Measurements from ENCODE around the gene CISH. TPM values are rescaled to one million over a fixed set of nuclear protein-coding genes. Genes with fewer than 3 reads are reported as not detected.

The CISH gene
- total RNA-seq, 2 donors from 2014 or later = 14.4 to 19.9 TPM

GRCh38 chr3:50617096-50617791 lies 5.7 kb upstream of the CISH start, which contains the start of gene MAPKAPK3:
MAPKAPK3 (plus strand) TSS chr3:50617151; CDS start chr3:50617566, 415 bp downstream.
- ATAC-seq (peak; percentile 63), DNase-seq (peak; percentile 61 to 73)
- intact Hi-C loops (cut with DNase I, micrococcal nuclease) = loop anchor here in 1 of 2 donors (5.0 kb wide), 1 partner anchor 770 kb away; the partner anchor contains the start of gene MANF

DNA sequence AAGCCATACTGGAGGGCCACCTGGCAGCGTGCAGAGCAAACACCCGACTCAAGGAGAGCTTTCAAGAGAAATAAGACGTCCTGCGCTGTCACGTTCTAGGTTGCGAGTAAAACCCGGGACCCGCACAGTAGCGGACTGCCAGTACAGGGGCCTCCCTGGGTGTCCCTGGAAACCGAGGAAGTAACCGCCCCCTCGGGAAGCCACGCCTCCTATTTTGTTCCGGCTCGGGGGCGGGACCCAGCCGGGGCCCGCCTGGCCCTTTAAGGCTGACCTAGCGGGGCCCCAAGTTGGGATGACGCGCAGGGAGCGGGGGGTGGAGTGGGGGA lies 5.2 kb upstream of the CISH start:
- peak; percentile 75 for ATAC-seq
- intact Hi-C loops (cut with DNase I, micrococcal nuclease) = loop anchor here in 1 of 2 donors (5.0 kb wide), 1 partner anchor 771 kb away; the partner anchor contains the start of gene MANF

DNA sequence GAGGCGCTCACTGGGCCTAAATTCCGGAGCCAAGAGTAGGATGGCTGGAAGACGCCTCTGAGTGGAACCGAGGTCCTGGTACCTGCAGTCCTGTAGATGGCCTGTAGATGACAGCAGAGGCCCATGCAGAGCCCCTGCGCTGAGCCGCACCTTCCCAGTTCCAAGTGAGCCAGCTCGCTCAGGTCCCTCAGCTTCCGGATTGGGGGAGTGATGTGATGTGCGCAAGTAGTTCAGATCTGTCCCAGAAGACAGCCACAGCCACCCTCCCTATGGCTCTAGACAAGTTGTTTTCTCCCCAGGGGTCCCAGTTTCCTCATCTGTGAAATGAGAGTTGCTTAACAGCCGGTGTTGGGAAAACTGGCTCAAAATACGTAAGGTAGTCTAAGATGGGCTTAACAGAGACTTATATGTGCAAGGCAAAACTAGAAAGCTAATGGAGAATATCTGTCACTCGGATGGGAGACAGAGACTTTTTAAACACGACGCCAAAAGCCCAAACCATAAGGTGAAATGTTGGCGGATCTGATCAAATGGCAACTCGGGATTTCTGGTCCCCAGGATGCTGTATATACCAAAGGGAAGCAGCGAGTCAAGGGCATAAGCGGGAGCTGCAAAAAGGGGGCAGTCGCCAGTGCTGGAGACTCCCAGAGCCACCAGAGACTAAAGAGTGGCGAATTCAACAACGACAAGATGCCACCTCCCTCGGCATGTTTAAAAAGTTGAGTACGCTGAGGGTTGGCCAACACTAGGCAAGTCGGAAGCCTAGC lies 4.6 kb upstream of the CISH start:
- DNase-seq = peak; percentile 87 to 90
- ATAC-seq = peak; percentile 49
- intact Hi-C loops (cut with DNase I, micrococcal nuclease) = loop anchor here in 1 of 2 donors (5.0 kb wide), 1 partner anchor 771 kb away; the partner anchor contains the start of gene MANF

More for the DNA sequence above, 5.2 kb upstream of the CISH start:
- DNase-seq = peak; percentile 94 to 97

DNA sequence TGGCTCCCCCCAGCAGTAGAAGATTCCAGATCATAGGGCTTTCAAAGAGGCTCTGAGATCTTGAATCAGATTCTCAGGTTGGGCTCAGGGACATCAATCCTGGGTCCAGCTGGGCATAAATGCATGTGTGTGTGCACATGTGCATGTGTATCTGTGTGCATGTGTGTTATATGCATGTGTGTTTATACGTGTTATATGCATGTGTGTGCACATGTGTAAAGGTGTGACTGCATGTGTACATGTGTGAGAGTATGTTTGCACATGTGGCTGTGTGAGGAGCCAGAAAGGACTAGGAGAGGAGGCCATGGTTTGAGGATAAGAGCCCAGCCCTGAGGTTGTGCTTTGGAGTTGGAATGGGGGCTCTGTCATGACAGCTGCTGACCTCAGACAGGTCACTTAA lies 3.6 kb upstream of the CISH start:
- ATAC-seq (no peak), DNase-seq (no peak)
- intact Hi-C loops (cut with DNase I, micrococcal nuclease) = loop anchor here in 1 of 2 donors (2.0 to 5.0 kb wide), 2 partner anchors 42 to 772 kb away; partner anchors contain the start of gene MANF

DNA sequence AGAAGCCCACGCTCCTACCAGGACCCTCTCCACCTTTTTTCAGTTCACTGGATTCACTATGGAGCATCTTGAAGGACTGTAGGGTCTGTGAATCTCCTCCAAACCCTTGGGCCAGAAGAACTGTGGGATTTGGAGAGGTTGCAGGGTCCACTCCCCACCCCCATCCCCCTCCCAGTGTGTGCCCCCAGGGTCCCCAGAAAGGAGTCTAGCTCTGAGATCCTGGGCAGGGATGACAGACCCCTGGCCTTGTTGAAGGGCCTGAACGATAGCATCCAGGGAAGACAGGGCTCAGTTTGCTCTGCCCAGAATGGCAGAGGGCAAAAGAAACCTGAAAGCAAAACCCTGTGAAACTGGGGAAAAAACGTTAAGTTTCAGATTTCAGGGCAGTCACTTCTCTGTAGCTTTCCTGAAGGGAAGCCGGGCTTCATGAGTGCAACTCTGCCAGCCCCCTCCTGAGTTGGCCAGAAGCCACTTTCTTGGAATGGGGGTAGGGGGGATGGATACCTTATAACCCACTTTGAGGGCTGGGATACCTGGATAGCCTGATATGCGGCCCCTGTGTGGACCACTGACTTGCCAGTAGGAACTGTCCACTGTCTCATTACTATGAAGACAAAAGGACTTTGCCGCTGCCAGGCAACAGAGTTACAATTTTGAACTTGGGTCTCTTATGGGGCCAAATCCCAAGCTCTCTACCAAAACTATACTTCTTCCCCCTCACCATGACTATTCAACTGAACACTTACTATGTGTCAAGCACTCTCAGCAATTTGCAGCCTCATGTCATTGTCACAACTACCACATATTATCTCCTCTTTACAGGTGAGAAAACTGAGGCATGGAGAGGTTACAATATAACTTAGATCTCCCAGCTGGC lies 1.6 kb upstream of the CISH start:
- intact Hi-C loops (cut with DNase I, micrococcal nuclease) = loop anchor here in 1 of 2 donors (5.0 kb wide), 1 partner anchor 41 kb away; no protein-coding TSS in a partner anchor
- DNase-seq = no peak
- no peak for ATAC-seq

GRCh38 chr3:50612234-50612882 lies 784 bp upstream of the CISH start:
- DNase-seq (no peak), ATAC-seq (no peak)
- intact Hi-C loops (cut with DNase I, micrococcal nuclease) = loop anchor here in 1 of 2 donors (5.0 kb wide), 1 partner anchor 40 kb away; no protein-coding TSS in a partner anchor

GRCh38 chr3:50610992-50611463 lies 546 bp downstream of the CISH start:
- ATAC-seq (no peak), DNase-seq (no peak)
- intact Hi-C loops (cut with DNase I, micrococcal nuclease) = loop anchor here in 1 of 2 donors (5.0 kb wide), 1 partner anchor 39 kb away; no protein-coding TSS in a partner anchor

DNA sequence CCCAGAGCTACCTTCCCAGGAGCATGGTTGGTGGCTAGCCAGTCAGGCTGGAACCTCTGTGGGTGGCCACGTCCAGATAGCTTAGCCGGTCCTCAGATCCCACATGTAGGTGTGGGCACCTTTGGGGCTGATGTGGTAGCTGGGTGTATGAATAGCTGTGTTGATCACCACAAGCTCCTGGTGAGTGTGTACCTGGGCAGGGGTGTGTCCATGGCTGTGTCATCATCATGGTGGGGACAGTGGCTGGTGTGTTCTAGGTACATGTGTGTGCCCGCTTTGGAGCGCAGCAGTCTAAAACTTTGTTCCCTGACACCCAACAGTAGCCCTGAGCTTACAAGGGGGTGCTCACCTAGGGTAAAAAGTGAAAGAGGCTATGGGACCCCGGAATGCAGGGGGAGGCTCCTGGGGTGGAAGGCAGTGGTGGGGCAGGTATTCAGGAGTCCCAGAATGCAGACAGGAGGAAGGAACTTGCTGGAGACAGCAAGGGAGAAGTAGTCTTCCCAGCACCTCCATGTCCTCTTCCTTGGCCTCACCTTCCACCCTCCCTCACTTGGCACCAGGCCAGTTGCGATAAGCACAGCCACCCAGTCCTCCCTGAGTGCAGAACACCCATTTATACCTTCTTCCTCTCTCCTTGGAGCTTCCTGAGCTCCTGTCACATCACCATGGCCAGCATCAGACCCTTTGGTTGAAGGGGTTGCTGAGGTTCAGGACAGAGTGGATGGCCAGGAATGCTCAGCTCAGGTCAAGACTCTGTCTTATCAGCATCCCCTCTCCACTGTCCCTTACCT lies 1.2 kb downstream of the CISH start:
- ATAC-seq (peak; percentile 55), DNase-seq (peak; percentile 86 to 91)
- intact Hi-C loops (cut with DNase I, micrococcal nuclease) = loop anchor here in 1 of 2 donors (5.0 kb wide), 1 partner anchor 38 kb away; no protein-coding TSS in a partner anchor

DNA sequence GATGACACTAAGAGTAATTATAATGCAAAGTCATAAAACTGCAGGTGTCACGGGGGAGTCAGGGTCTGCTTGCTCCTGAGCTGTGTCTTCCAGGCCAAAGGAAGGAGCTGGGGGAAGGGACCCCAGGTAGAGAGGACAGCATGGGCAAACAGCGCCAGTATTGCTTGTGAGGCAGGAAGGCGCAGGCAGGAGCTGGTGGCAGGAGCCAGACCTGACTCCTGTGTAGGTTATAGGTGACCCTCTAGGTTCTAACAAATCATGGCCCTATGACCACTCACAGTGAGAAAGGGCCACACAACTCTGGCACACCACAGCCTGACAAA lies 1.9 kb downstream of the CISH start:
- ATAC-seq (no peak), DNase-seq (no peak)
- intact Hi-C loops (cut with DNase I, micrococcal nuclease) = loop anchor here in 1 of 2 donors (5.0 kb wide), 1 partner anchor 37 kb away; no protein-coding TSS in a partner anchor

- intact Hi-C loops (cut with DNase I, micrococcal nuclease) = no loop called here
- no peak for ATAC-seq
- DNase-seq = no peak
Measured at GRCh38 chr3:50609071-50609762, 2.4 kb downstream of the CISH start.

- DNase-seq (no peak), ATAC-seq (no peak)
- intact Hi-C loops (cut with DNase I, micrococcal nuclease) = no loop called here
Measured at GRCh38 chr3:50608278-50608677, 3.3 kb downstream of the CISH start.

- intact Hi-C loops (cut with DNase I, micrococcal nuclease) = no loop called here
- ATAC-seq (no peak), DNase-seq (no peak)
Measured at GRCh38 chr3:50607271-50608091, 4.1 kb downstream of the CISH start.

DNA sequence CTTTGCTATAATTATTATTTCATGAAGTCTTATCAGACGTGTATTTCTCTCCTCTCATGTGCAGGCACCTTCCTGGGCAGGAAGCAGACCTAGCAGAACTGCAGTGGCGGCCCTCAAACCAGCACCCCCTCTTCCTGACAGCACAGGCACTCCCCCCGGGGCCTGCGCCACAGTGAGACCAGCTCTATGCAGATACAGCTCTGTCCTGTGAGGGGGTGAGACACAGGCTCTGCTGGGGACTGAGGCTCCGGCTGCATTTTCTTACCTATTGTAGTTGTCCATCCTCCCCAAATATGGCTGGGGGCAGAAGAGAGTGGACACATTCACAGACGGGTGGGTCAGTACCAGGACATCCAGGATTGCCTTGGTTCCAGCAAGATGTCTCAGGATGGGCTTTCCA lies 5.0 kb downstream of the CISH start:
- ATAC-seq = no peak
- intact Hi-C loops (cut with DNase I, micrococcal nuclease) = no loop called here
- DNase-seq = no peak

DNA sequence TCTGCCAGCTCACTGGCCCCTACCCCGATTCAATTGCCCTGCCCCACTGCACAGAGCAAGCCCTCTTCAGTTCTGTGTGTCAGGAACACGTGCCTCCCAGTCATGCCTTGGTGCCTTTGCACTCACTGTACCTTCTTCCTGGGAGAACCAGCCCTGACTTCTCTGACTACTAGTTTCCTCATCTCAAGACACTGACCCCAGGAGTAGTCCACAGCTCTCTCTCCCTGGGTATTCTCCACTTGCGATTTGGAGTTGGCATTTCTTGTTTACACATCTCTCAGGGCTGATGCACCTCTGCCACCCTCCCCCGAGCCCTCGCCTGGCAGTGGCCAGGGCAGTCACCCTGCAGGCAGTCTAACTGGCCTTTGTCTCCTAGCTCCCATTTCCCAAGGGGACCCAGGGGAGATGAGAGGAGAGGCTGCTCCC lies 5.7 kb downstream of the CISH start:
- ATAC-seq = no peak
- DNase-seq = no peak
- intact Hi-C loops (cut with DNase I, micrococcal nuclease) = no loop called here

GRCh38 chr3:50604628-50605588 lies 6.7 kb downstream of the CISH start:
- no peak for ATAC-seq
- intact Hi-C loops (cut with DNase I, micrococcal nuclease) = no loop called here
- peak in 1 of 2 donors; percentile 45 for DNase-seq
